ENCODE data around the gene CELSR1.

- no peak for TF ChIP-seq POLR2A (IDR thresholded peaks at IDR 0.05)
- no peak for TF ChIP-seq CTCF (IDR thresholded peaks at IDR 0.05)
- no peak for TF ChIP-seq EP300 (IDR thresholded peaks at IDR 0.05)
These were observed 80.6 kb downstream of the CELSR1 start for GRCh38 chr22:46456818-46457163.

Data from ovary (tissue), 3 donors.